WERI-Rb-1 (cell line): ENCODE data around the gene NUDT21.
A peak's percentile ranks its signal among the peaks of the same experiment; 100 is the strongest.
"Not testable (repeated sequence)": the region's sequence is repeated elsewhere in the genome, so short reads cannot be mapped to it uniquely, and the experiment has no call there.

Experiments
- DNase-seq: peaks from one replicate; pipeline ENCODE4 v3.0.0-alpha.2; 2020
- H3K27ac ChIP-seq: fragments of 250-450 bp; sonication (Bioruptor Pico); 2 replicates; pipeline ENCODE4 v1.5.1; 2020; ENCODE audit warnings: mild to moderate bottlenecking, moderate library complexity
- H3K27me3 ChIP-seq: fragments of 250-450 bp; sonication (Bioruptor Pico); 2 replicates; pipeline ENCODE4 v1.5.1; 2021; ENCODE audit warnings: mild to moderate bottlenecking, low read depth, moderate library complexity; ENCODE audit not compliant: insufficient read depth, severe bottlenecking
- H3K36me3 ChIP-seq: fragments of 250-450 bp; sonication (Bioruptor Pico); 2 replicates; pipeline ENCODE4 v1.5.1; 2020; ENCODE audit warnings: mild to moderate bottlenecking, moderate library complexity
- H3K4me3 ChIP-seq: 2 replicates; pipeline ENCODE4 v1.5.1; 2011; ENCODE audit warnings: low read depth, mild to moderate bottlenecking, control low read depth, low read length
- H3K9me3 ChIP-seq: fragments of 250-450 bp; sonication (Bioruptor Pico); 2 replicates; pipeline ENCODE4 v1.5.1; 2021; ENCODE audit warnings: mild to moderate bottlenecking, moderate library complexity; ENCODE audit not compliant: severe bottlenecking
- CTCF ChIP-seq: IDR thresholded peaks from 2 replicates; pipeline ENCODE4 v1.5.1; 2011; ENCODE audit warnings: low read depth, mild to moderate bottlenecking, control low read depth, inconsistent platforms, low read length

NUDT21 gene

GRCh38 chr16:56387396-56387795 lies 63.7 kb downstream of the NUDT21 start:
- DNase-seq, result no peak
- Histone ChIP-seq H3K9me3 (no peaks in the 10 kb centered on the region), H3K27ac (no peak overlapping the region), H3K4me3 (no peak overlapping the region), H3K27me3 (no peaks in the 10 kb centered on the region), H3K36me3 (peaks cover 56% of the 10 kb centered on the region)
- TF ChIP-seq CTCF, result no peak

- H3K4me3 ChIP-seq, result no peak overlapping the region
- no peaks in the 10 kb centered on the region for H3K27me3 ChIP-seq
- TF ChIP-seq CTCF, result no peak
- peak overlapping the region; percentile 26 for H3K27ac ChIP-seq
- peaks cover 73% of the 10 kb centered on the region for H3K36me3 ChIP-seq
- H3K9me3 ChIP-seq, result peaks cover 5% of the 10 kb centered on the region
- no peak for DNase-seq
Observed at GRCh38 chr16:56384074-56384721, 66.9 kb downstream of the NUDT21 start.

GRCh38 chr16:56382901-56383355 lies 68.2 kb downstream of the NUDT21 start:
- TF ChIP-seq CTCF, result no peak
- Histone ChIP-seq H3K27ac (no peak overlapping the region), H3K4me3 (no peak overlapping the region), H3K27me3 (no peaks in the 10 kb centered on the region), H3K36me3 (peaks cover 69% of the 10 kb centered on the region), H3K9me3 (peaks cover 5% of the 10 kb centered on the region)
- no peak for DNase-seq

- H3K36me3 ChIP-seq, result peaks cover 66% of the 10 kb centered on the region
- no peak overlapping the region for H3K4me3 ChIP-seq
- H3K9me3 ChIP-seq, result peaks cover 5% of the 10 kb centered on the region
- DNase-seq, result no peak
- H3K27me3 ChIP-seq, result no peaks in the 10 kb centered on the region
- H3K27ac ChIP-seq, result no peak overlapping the region
- no peak for TF ChIP-seq CTCF
Observed at GRCh38 chr16:56382459-56382858, 68.7 kb downstream of the NUDT21 start.

- not testable (repeated sequence) for H3K27ac ChIP-seq, H3K4me3 ChIP-seq, H3K9me3 ChIP-seq, DNase-seq, H3K27me3 ChIP-seq
- peaks cover 61% of the 10 kb centered on the region for H3K36me3 ChIP-seq
Observed at GRCh38 chr16:56380778-56381485, 70.2 kb downstream of the NUDT21 start.
